Measurements from ENCODE around the gene XRCC2. TPM values are rescaled to one million over a fixed set of nuclear protein-coding genes. Genes with fewer than 3 reads are reported as not detected.

Gene XRCC2
- total RNA-seq, 4 donors from 2014 or later: 0.64 to 2.6 (median 1.1) TPM

GRCh38 chr7:152597507-152597906 is 78.4 kb downstream of the XRCC2 start:
- Histone ChIP-seq H3K36me3 (no peaks in the 10 kb centered on the region), H3K4me1 (peaks cover 6% of the 10 kb centered on the region), H3K27ac (no peak overlapping the region), H3K4me3 (no peak overlapping the region), H3K27me3 (no peaks in the 10 kb centered on the region), H3K9me3 (no peaks in the 10 kb centered on the region)
- 65% methylated on average over 8 of the region's 8 CpGs for WGBS
- DNase-seq (ENCODE audit: low spot score in 2 of 2): no peak
- TF ChIP-seq POLR2A (IDR thresholded peaks at IDR 0.05): no peak
- no peak for TF ChIP-seq EP300 (IDR thresholded peaks at IDR 0.05)
- TF ChIP-seq POLR2AphosphoS5 (IDR thresholded peaks at IDR 0.05): no peak
- TF ChIP-seq CTCF (IDR thresholded peaks at IDR 0.05): no peak

- Histone ChIP-seq H3K4me1 (peaks cover 6% of the 10 kb centered on the region), H3K9me3 (no peaks in the 10 kb centered on the region), H3K4me3 (no peak overlapping the region), H3K36me3 (no peaks in the 10 kb centered on the region), H3K27ac (no peak overlapping the region), H3K27me3 (no peaks in the 10 kb centered on the region)
- WGBS: 93% methylated on average over 2 of the region's 2 CpGs
- no peak for TF ChIP-seq CTCF (IDR thresholded peaks at IDR 0.05)
- TF ChIP-seq POLR2A (IDR thresholded peaks at IDR 0.05): no peak
- TF ChIP-seq EP300 (IDR thresholded peaks at IDR 0.05): no peak
- TF ChIP-seq POLR2AphosphoS5 (IDR thresholded peaks at IDR 0.05): no peak
- no peak for DNase-seq (ENCODE audit: low spot score in 2 of 2)
Measured at GRCh38 chr7:152596824-152597223, 79.1 kb downstream of the XRCC2 start.

Other genes starting within 250 kb of the XRCC2 start
- gene KMT2C, start 240.1 kb downstream of the XRCC2 start, total RNA-seq: 100 to 1,000 TPM in 1 of 4 donors, 10 to 100 TPM in 3; 61.2 to 144 (median 93.3) TPM
- 1 to 10 TPM; 4.5 to 10.0 (median 7.3) TPM for gene ACTR3B, start 83.6 kb upstream of the XRCC2 start, total RNA-seq